ENCODE measurements around the gene GRB2. TPM values are rescaled to one million over a fixed set of nuclear protein-coding genes. Genes with fewer than 3 reads are reported as not detected.

GRB2 gene
- total and polyA plus RNA-seq, 10 donors = 66.8 to 352 (median 209) TPM

GRCh38 chr17:75272848-75273184 is 132.7 kb downstream of the GRB2 start:
- Histone ChIP-seq H3K4me3 (no peak overlapping the region), H3K36me3 (peaks cover 0 to 37% (median 7%) of the 10 kb centered on the region in 6 donors), H3K4me1 (peaks cover 16 to 56% (median 39%) of the 10 kb centered on the region in 6 donors), H3K27ac (peak overlapping the region in 2 of 8 donors; percentile 97 to 98), H3K27me3 (replicated peaks in 1 of 7) (no peaks in the 10 kb centered on the region), H3K9me3 (no peaks in the 10 kb centered on the region)
- no peak for TF ChIP-seq CTCF (IDR thresholded peaks at IDR 0.05 in 8 of 11, conservative IDR thresholded peaks at IDR 0.05 in 3 of 11)
- TF ChIP-seq POLR2AphosphoS5 (IDR thresholded peaks at IDR 0.05) = no peak
- no peak for TF ChIP-seq POLR2A (IDR thresholded peaks at IDR 0.05)
- intact Hi-C loops (cut with DNase I; ENCODE audit: low total_unique reads) = no loop called here
- no peak for DNase-seq
- 61 to 80% (median 66%) methylated on average over 3 of the region's 3 CpGs for WGBS, 5 donors

GRCh38 chr17:75271955-75272847 is 133.3 kb downstream of the GRB2 start:
- H3K9me3 ChIP-seq = no peaks in the 10 kb centered on the region
- H3K27ac ChIP-seq = peak overlapping the region; percentile 91 to 99 (median 97)
- H3K27me3 ChIP-seq (replicated peaks in 1 of 7) = no peaks in the 10 kb centered on the region
- intact Hi-C loops (cut with DNase I; ENCODE audit: low total_unique reads) = no loop called here
- TF ChIP-seq POLR2AphosphoS5 (IDR thresholded peaks at IDR 0.05) (peak in 2 of 3 donors; percentile 3 to 12), POLR2A (IDR thresholded peaks at IDR 0.05) (no peak)
- WGBS, 5 donors = 45 to 64% (median 55%) methylated on average over 19 to 24 of the region's 24 CpGs
- DNase-seq = peak; percentile 79
- peaks cover 0 to 36% (median 9%) of the 10 kb centered on the region in 6 donors for H3K36me3 ChIP-seq
- peaks cover 16 to 62% (median 45%) of the 10 kb centered on the region in 6 donors for H3K4me1 ChIP-seq
- H3K4me3 ChIP-seq = peak overlapping the region; percentile 15 to 90 (median 86)

GRCh38 chr17:75271233-75271954 is 134.1 kb downstream of the GRB2 start:
- intact Hi-C loops (cut with DNase I; ENCODE audit: low total_unique reads) = no loop called here
- Histone ChIP-seq H3K27ac (peak overlapping the region; percentile 91 to 99 (median 97)), H3K36me3 (peaks cover 0 to 40% (median 15%) of the 10 kb centered on the region in 6 donors), H3K4me1 (peaks cover 16 to 70% (median 51%) of the 10 kb centered on the region in 6 donors), H3K27me3 (replicated peaks in 1 of 7) (no peaks in the 10 kb centered on the region), H3K4me3 (peak overlapping the region; percentile 15 to 90 (median 86)), H3K9me3 (no peaks in the 10 kb centered on the region)
- TF ChIP-seq POLR2A (IDR thresholded peaks at IDR 0.05) (peak in 2 of 3 donors; percentile 30 to 54), POLR2AphosphoS5 (IDR thresholded peaks at IDR 0.05) (peak; percentile 70 to 90 (median 87)), CTCF (IDR thresholded peaks at IDR 0.05 in 8 of 11, conservative IDR thresholded peaks at IDR 0.05 in 3 of 11) (peak; percentile 52 to 95 (median 90))
- DNase-seq = peak; percentile 98
- whole genome bisulfite sequencing, 5 donors = 0% methylated on average over 40 to 74 of the region's 74 CpGs

DNA sequence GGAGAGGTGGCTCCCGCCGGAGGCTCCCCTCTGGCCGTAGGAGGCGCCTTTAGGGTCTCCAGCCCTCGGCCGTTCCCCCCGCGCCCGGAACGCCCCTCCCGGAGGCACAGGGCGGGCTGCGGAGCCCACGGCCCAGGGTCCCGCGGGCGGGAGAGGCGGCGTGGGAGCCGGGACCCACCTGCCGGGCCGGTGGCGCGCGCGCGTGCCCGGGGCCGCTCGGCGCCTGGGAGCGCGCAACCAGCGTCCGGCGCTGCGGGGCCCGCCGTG is 134.6 kb downstream of the GRB2 start, which contains the start of gene MIF4GD:
MIF4GD (minus strand) TSS at position 266 of the 267 bp plus-strand sequence. CDS start 1,036 bp downstream, outside the sequence.
- Histone ChIP-seq H3K27ac (peak within 1 kb of the TSS; percentile 91 to 99 (median 97)), H3K4me3 (peak within 1 kb of the TSS; percentile 62 to 90 (median 86)), H3K27me3 (replicated peaks in 1 of 7) (no peaks in the 10 kb centered on the region), H3K4me1 (peaks cover 16 to 75% (median 55%) of the 10 kb centered on the region in 6 donors), H3K9me3 (no peaks in the 10 kb centered on the region), H3K36me3 (peaks cover 0 to 45% (median 20%) of the 10 kb centered on the region in 6 donors)
- peak in 1 of 3 donors; percentile 87 for TF ChIP-seq POLR2A (IDR thresholded peaks at IDR 0.05)
- no peak for TF ChIP-seq CTCF (IDR thresholded peaks at IDR 0.05 in 8 of 11, conservative IDR thresholded peaks at IDR 0.05 in 3 of 11)
- no peak for DNase-seq
- WGBS, 5 donors = 0 to 1% (median 1%) methylated on average over 23 to 39 of the region's 39 CpGs; no CpG with 5 or more reads in 1 of the 5 donors
- intact Hi-C loops (cut with DNase I; ENCODE audit: low total_unique reads) = no loop called here

All from spleen (tissue), 11 donors.